Esophagus squamous epithelium (tissue), 4 donors: ENCODE measurements around the gene TSPAN11.

ENCODE experiments used
- POLR2A ChIP-seq, 4 donors: fragments of 450-650 bp; IDR thresholded peaks; one replicate each; pipeline ENCODE4 v1.6.1; 2017; ENCODE audit warnings: antibody characterized with exemption in 4 of 4, mild to moderate bottlenecking in 4 of 4, moderate library complexity in 3 of 4
- TF ChIP-seq, protein P1 (sequence below), 6 experiments: fragments of 450-650 bp in 4 of 6; fragments of 200-600 bp in 2 of 6; sonication (generic) in 2 of 6; IDR thresholded peaks; one replicate each; pipeline ENCODE4 v1.5.1; 2016 to 2019; ENCODE audit warnings: antibody characterized with exemption in 6 of 6, mild to moderate bottlenecking in 4 of 6, moderate library complexity in 4 of 6

DNA sequence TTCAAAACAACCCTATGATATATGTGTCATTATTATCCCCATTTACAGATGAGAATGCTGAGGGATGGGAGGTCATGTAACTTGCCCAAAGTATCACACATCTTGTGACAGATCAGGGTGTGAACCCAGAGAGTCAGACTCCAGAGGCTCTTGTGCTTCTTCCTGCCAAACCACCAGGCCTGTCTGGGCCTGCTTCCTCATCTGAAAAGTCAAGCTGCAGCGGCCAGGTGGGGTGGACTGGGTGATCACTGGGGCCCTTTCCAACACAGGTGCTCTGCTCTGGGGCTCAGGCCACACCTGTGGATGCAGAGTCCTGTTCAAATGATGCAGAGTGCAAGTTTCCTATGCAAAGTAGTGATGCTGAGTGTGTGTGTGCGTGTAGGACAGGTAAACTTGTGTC lies 26.7 kb downstream of the TSPAN11 start:
- TF ChIP-seq, protein P1, sequence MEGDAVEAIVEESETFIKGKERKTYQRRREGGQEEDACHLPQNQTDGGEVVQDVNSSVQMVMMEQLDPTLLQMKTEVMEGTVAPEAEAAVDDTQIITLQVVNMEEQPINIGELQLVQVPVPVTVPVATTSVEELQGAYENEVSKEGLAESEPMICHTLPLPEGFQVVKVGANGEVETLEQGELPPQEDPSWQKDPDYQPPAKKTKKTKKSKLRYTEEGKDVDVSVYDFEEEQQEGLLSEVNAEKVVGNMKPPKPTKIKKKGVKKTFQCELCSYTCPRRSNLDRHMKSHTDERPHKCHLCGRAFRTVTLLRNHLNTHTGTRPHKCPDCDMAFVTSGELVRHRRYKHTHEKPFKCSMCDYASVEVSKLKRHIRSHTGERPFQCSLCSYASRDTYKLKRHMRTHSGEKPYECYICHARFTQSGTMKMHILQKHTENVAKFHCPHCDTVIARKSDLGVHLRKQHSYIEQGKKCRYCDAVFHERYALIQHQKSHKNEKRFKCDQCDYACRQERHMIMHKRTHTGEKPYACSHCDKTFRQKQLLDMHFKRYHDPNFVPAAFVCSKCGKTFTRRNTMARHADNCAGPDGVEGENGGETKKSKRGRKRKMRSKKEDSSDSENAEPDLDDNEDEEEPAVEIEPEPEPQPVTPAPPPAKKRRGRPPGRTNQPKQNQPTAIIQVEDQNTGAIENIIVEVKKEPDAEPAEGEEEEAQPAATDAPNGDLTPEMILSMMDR (IDR thresholded peaks at IDR 0.05): no peak
- TF ChIP-seq POLR2A (IDR thresholded peaks at IDR 0.05): no peak
